HG03095 (cell line): ENCODE results near the gene TMEM126A.
A peak's percentile ranks its signal among the peaks of the same experiment; 100 is the strongest.
"Not testable (repeated sequence)": the region's sequence is repeated elsewhere in the genome, so short reads cannot be mapped to it uniquely, and the experiment has no call there.

Source experiments
- ATAC-seq: cut with Tn5 transposase; IDR thresholded peaks from one replicate; pipeline ENCODE4 v1.9.1; 2021; ENCODE audit warnings: moderate library complexity; ENCODE audit not compliant: unreplicated experiment

The TMEM126A gene

DNA sequence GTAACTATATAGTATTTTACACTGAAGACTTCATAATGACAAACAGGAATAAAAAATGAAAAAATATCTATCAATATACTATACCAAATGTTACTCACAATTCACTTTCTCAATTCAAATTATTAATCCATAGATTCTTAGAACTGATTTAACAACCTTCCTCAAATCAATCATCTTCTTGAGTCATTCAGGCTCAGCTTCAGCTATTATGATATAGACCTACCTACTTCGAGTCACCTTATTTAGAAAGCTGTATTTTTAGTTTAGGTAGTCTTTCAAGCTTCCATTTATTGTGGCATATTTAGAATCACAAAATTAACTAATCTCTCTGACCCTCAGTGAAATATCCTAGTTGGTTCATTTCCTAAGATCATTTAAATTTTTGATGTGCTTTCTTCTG, 9.0 kb downstream of the TMEM126A start:
- no peak for ATAC-seq

DNA sequence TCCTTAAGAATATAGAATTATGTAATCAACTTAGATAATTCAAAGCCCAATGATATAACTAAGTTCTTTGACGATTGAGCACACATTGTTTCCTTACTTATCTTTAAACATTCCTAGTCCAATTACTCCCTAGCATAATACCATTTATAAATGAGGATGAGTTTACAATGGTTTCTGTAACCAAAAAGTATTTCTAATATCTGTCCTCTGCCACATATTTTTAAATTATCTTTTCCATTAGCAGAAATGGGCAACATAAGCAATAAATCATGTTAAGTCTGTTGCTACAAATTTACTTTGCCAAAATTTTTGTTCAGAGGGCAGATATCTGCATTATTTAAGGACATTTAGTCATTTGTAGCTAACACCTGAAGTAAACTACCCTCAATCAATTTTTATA, 10.4 kb downstream of the TMEM126A start:
- no peak for ATAC-seq

- ATAC-seq: no peak
Measured at GRCh38 chr11:85661972-85662664, 14.4 kb downstream of the TMEM126A start.

DNA sequence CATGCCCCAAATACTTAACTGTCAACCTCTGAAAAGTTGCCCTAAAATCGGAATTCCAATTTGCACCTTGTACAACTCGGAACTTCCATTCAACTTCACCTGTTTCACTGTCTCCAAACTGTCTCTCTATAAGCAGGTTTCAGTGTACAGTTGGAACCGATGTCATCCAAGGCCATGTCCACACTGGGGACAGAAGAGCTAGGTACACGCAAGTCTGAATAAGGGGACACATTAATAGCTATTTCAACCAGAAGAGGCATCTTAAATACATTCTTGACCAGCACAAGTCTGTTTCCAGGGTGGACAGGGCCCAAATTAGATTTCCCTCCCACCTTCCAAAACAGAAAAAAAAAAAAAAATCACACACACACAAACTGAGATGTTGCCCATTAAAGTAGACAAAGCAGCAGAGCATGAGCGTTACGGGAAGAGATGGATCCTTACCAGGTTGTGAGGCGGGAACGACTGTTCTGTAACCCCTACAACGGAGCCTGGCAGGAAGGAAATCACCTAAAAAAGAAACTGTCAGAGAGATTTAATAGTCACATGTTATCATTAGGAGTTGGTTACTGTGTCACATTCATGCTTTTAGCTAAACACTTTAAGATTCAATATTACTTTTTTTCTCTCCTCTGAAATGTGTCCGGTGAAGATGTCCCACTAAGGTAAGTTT, 15.4 kb downstream of the TMEM126A start:
- ATAC-seq: no peak

GRCh38 chr11:85663753-85664614, 16.2 kb downstream of the TMEM126A start:
- ATAC-seq: peak; percentile 60

DNA sequence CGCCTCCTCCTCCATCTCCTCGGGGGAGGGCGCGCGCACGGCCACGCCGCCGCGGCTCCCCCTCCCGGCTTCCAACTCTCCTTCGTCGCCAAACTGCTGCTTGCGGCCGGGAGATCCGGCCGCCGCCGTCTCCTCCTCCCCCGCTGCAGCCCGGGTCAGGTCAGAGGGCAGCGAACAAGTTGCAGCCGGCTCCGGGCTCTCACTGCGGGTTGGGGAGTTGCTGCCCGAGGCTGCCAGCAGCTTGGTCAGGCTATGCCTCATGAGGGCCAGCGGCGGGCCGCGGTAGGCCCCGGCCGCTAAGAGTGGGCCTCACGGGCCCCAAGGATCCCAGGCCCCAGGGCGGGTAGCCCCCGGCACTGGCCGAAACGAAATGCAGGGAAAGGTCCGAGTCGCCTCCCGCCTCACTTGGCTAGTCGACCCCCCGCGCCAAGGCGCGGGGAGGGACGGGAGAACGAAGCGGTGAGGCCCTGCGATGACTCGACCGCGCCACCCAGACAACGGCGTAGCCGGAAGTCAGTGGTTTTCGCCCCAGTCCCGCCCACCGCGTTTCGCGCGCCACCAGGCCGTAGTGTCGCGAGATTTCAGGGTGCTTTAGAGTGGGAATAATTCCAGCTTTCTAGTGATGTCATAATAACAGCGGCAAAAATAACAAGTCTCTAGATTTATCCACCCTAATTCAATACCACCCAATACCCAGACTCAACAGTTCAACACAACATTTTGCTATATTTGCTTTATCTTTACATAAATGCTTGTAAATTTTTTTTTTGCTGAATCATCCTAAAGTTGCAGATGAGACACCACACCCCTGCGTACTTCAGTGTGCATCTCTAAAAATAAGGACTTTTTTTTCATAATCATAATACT, 17.1 kb downstream of the TMEM126A start, which contains the start of gene CREBZF:
Gene CREBZF (minus strand): TSS at position 515 of the 867 bp plus-strand sequence. CDS start 254 bp downstream, at position 261.
- ATAC-seq: peak; percentile 92

- no peak for ATAC-seq
Measured at GRCh38 chr11:85665733-85666132, 18.0 kb downstream of the TMEM126A start.

- ATAC-seq: no peak
Measured at GRCh38 chr11:85666687-85667086, 18.9 kb downstream of the TMEM126A start.

GRCh38 chr11:85668157-85668556, 20.4 kb downstream of the TMEM126A start:
- ATAC-seq: no peak

- not testable (repeated sequence) for ATAC-seq
Measured at GRCh38 chr11:85670949-85671663, 23.3 kb downstream of the TMEM126A start.

DNA sequence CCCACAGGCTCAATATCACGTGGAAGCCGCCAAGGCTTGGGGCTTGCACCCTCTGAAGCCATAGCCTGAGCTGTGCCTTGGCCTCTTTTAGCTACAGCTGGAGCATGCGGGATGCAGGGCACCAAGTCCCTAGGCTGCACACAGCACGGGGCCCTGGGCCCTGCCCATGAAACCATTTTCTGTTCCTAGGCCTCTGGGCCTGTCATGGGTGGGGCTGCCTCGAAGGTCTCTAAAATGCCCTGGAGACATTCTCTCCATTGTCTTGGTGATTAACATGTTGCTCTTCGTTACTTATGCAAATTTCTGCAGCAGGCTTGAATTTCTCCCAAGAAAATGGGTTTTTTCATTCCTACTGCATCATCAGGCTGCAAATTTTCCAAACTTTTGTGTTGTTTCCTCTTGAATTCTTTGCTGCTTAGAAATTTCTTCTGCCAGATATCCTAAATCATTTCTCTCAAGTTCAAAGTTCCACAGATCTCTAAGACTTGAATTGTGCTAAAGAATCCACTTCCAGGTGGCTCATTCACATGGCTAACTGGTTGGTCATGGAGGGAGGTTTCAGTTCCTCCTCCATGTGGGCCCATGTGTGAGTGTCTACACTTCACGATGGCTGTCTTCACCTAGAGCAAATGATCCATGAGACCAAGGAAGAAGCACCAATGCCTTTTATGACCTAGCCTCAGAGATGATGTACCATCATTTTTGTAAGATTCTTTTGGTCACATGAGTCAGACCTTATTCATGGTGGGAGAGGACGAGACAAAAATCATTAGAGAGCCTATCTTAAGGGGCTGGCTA, 24.5 kb downstream of the TMEM126A start:
- no peak for ATAC-seq

DNA sequence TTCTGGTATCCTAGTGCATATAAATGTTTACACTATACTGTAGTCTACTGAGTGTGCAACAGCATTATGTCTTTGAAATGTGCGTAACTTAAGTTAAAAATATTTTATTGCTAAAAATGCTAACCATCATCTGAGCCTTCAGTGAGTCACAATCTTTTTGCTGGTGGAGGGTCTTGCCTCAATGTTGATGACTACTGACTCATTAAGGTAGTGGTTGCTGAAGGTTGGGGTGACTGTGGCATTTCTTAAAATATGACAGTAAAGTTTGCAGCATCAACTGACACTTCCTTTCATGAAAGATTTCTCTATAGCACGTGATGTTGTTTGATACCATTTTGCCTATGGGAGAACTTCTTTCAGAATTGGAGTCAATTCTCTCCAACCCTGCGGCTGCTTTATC, 25.6 kb downstream of the TMEM126A start:
- no peak for ATAC-seq

GRCh38 chr11:85679576-85679975, 31.8 kb downstream of the TMEM126A start:
- no peak for ATAC-seq

DNA sequence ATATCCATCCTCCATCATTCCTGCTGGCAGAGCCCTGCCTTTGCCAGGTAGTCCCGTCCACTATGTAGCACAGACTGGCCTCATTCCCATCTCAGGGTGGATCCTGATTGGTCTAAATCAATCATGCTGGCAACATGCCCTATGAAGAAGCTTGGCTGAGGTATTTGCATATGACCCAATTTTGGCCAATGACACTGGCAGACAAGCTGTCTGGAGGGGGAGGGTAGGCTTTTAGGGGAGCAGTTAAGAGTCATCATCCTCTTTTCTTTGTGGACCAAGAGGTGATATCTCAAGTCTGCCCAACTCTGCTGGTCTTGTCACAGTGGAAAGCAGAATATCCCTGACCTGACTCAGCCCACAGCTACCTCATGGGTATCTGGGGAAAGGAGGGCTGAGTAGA, 33.1 kb downstream of the TMEM126A start:
- no peak for ATAC-seq

- ATAC-seq: peak; percentile 55
Measured at GRCh38 chr11:85682330-85683305, 34.9 kb downstream of the TMEM126A start.

- ATAC-seq: no peak
Measured at GRCh38 chr11:85685125-85685819, 37.5 kb downstream of the TMEM126A start.

DNA sequence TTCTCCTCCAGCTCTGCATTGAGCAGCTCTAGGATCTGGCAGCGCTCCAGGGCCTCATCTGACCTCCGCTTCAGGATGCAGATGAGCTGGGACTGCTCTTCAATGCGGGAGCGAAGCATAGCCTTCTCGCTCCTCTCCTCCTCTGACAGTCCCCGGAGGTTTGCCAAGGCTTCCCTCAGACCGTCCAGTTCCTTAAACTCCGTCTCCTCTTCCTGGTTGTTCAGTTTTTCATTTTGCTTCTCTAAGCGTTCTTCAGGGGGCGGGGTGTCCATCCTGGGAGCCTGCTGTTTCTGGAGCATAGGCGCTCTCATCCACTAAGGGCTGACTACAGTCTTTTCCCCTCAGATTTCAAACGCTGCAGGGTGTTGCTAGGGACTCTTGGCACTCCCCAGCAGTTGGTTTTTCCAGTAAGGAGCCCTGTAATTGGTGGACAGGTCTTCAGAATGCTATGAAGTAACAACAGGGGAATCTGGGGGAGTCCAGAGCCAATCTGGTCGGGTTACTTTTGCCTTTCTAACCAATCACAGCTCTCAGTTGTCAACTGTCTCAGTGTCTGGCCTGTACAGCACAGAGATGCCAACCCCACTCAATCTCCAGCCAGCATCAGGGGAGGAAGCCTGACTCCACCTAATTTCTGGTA, 38.2 kb downstream of the TMEM126A start, which contains the start of gene CCDC89:
Gene CCDC89 (minus strand): TSS at position 376 of the 640 bp plus-strand sequence. CDS start 65 bp downstream, at position 311.
- no peak for ATAC-seq
